Renal cortex interstitium (tissue), 11 donors: ENCODE data around the gene IFFO2. TPM values are rescaled to one million over a fixed set of nuclear protein-coding genes. Genes with fewer than 3 reads are reported as not detected.

ENCODE experiments used
- DNase-seq, 11 donors: peaks; one replicate each; pipeline ENCODE4 v3.0.0-alpha.2; 2013; ENCODE audit warnings: low read depth in 9 of 11, low spot score in 4 of 11; ENCODE audit errors: extremely low read depth in 1 of 11
- polyA plus RNA-seq, 3 donors: library from polyadenylated mRNA; unstranded; fragments of 120-200 nt; gene quantifications; one replicate each; pipeline ENCODE4 v1.2.1, GENCODE V29; 2013; ENCODE audit not compliant: insufficient read length in 3 of 3

IFFO2 gene
- polyA plus RNA-seq, 3 donors = 24.3 to 31.9 (median 25.6) TPM

DNA sequence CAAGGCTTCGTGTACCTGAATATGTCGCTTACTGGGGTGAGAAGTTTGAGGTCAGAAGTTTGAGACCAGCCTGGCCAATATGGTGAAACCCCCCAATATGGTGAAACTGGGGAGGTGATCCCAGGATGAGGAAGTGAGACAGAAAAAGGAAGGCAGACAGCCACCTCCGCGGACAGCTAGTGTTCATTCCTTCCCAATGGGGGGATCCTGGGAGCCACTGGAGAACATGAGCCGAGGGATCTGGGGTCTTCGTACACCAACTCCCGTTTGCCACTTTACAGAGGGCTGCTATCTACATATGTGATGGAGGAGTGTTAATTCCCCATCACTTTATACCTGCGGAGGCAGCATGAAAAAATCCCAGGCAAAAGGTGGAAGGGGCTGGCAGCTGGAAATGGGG is 19.6 kb upstream of the IFFO2 start:
- DNase-seq = no peak

DNA sequence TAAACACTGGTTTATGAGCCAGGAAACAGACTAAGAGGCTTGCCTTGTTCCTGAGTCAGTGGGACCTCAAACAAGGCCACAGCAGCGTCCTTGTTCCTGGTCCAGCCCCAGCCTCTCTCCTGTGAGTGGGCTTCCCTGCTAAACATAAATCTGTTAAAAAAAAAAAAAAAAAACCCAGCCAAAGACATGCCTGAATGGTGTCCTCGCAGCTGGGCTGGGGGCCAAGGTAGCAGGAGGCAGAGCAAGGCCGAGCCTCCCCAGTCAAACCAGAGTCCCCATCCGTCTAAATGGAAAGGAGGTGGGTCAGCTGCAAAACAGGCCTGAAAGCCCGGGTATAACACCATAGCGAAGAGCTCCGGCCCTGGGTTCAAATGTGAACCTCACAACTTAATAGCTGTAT is 18.1 kb upstream of the IFFO2 start:
- DNase-seq = no peak

GRCh38 chr1:18974005-18974404 is 17.5 kb upstream of the IFFO2 start:
- no peak for DNase-seq

DNA sequence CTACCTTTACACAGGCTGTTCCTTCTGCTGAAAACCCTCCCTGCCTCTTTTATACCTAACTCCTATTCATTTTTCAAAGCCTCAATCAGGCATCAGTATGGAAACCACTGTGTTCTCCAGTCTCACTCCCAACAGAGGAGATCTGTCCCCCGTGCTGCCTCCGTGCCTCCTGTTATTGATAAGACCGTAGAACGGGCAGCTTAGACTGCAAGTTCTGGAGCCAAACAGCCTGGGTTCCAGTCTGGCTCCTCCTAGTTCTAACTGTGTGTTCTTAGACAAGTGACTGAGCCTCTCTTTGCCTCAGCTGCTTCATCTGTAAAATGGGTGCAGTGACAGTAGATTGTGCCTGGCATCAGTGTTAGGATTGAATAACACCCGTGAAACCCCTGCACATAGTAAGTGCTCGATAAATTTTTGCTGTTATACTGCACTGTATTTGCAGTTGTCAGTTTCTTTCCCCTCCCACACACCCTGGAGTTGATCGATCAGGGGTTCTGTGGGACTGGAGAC is 17.0 kb upstream of the IFFO2 start:
- no peak for DNase-seq

DNA sequence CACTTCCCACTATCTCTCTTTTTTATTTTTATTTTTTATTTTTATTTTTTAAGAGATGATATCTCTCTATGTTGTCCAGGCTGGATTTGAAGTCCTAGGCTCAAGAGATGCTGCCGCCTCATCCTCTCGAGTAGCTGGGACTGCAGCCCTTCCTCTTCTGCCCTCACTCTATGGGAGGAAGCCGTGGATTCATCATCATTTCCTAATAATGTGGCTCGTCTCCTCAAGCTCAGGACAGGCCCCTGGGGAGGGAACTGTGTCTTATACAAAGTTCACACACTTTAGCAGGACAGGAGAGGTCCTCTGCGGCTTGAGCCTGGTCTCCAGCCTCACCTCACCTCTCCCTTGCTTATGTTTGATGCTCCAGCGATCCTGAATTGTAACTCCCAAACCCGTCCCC is 16.5 kb upstream of the IFFO2 start:
- no peak for DNase-seq

DNA sequence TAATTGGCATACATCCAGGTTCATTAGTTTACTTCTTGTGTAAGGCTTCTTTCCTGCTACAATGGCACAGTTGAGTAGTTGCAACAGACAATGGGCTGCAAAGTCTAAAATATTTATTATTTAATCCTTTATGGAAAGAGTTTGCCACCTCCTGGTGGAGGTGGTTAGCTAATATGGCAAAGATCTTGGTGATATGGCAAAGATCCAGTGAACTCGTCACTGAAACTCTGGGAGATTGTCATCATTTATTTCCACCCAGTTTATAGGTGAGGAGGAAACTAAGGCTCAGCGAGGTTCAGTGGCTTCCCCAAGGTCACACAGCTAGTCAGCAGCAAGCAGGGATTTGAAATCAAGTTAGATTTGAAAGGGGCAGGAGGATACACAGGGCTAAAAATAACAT is 16.1 kb upstream of the IFFO2 start:
- DNase-seq = no peak

DNA sequence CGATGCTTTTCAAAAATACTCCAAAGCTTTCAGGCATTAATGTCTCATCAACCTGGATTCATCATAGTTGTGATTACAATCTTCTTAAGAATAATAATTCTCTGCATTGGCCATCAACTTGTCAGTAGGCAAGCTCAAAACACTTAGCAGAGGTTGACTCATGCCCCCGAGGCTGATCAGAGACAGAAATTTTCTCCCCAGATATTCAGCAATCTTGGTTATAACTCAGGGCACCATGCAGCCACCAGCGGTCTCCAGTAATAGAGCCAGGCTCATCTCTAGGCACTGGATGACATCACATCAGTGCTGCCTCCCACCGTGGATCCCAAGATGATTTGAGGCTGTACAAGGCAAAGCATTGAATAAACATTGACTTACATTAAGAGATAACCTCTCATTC is 14.3 kb upstream of the IFFO2 start:
- no peak for DNase-seq

GRCh38 chr1:18970358-18970757 is 13.9 kb upstream of the IFFO2 start:
- no peak for DNase-seq

- DNase-seq = no peak
Measured at GRCh38 chr1:18967066-18967690, 10.7 kb upstream of the IFFO2 start.

GRCh38 chr1:18965206-18966173 is 9.0 kb upstream of the IFFO2 start:
- no peak for DNase-seq

DNA sequence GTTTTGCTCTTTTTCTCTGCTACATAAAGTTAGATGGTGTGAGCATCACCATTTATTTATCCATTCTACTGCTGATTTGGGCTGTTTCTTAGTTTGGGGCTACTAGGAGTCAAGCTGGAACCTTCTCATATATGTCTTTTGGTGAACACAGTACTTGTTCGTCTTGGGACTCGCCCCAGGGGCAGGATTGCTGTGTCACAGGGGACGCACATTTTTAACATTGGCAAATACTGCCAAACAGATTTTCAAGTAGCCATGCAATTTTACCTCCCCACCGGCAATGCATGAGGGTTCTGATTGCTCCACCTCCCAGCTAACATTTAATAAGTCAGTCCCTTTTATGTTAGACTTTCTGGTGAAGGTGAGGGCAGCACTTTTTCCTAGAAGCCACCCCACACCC is 7.5 kb upstream of the IFFO2 start:
- no peak for DNase-seq

GRCh38 chr1:18962855-18963737 is 6.6 kb upstream of the IFFO2 start:
- DNase-seq = no peak

GRCh38 chr1:18962121-18962721 is 5.7 kb upstream of the IFFO2 start:
- DNase-seq = no peak

DNA sequence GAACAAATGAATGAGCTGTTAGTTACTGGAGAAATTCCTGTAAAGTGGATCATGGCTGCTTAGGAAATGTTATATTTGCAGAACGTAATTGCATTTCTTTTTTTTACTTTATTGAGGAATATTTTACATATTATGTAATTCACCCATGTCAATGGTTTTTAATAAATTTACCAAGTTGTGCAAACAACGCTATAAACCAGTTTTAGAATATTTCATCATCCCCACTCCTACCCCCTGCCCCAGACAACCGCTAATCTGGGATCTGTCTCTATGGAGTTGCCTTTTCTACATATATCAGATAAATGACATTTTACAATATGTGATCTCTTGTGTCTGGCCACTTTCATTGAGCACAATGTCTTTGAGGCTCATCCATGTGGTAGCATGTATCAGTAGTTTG is 4.3 kb upstream of the IFFO2 start:
- DNase-seq = no peak

DNA sequence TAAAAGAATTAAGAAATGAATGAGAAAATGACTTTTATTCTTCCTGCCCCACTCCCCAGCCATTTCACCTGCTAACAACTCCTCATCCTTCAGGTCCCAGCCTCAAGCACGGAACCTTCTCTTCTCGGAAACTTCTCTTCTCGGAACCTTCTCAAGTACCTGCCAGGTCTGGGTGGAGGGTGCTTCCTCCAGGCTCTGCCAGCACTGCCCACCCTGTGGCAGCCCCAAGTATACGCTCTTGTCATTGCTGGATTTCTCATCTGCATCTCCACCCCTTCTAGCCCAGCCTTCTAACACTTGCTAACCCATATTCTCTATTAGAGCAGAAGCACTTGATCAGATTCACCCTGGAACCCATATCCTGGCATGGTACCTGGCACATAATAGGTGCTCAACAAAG is 3.9 kb upstream of the IFFO2 start:
- no peak for DNase-seq

GRCh38 chr1:18959591-18959990 is 3.1 kb upstream of the IFFO2 start:
- DNase-seq = no peak

GRCh38 chr1:18957532-18958300 is 1.2 kb upstream of the IFFO2 start:
- no peak for DNase-seq

GRCh38 chr1:18957136-18957521 is 653 bp upstream of the IFFO2 start:
- no peak for DNase-seq
